Prostate gland (tissue), 1 donor: ENCODE measurements around the gene LRRC8E.

ENCODE experiments used
- POLR2A ChIP-seq: fragments of 450-650 bp; IDR thresholded peaks from one replicate; pipeline ENCODE4 v1.6.1; 2016; ENCODE audit warnings: antibody characterized with exemption, mild to moderate bottlenecking
- POLR2AphosphoS5 ChIP-seq: sonication (generic); formaldehyde crosslinking; IDR thresholded peaks from one replicate; pipeline ENCODE4 v1.6.1; 2017; ENCODE audit warnings: antibody characterized with exemption

- TF ChIP-seq POLR2AphosphoS5 (no peak), POLR2A (no peak)
Measured at GRCh38 chr19:7916103-7916954, 28.0 kb downstream of the LRRC8E start.
